CD14-positive monocyte (primary cell): ENCODE results near the gene TLCD3B. TPM values are rescaled to one million over a fixed set of nuclear protein-coding genes. Genes with fewer than 3 reads are reported as not detected.

ENCODE experiments used
- DNase-seq, 3 donors: peaks; one replicate each; pipeline ENCODE4 v3.0.0-alpha.2; 2011 to 2022
- H2AFZ ChIP-seq: 2 replicates; pipeline ENCODE4 v1.6.0; 2012; ENCODE audit warnings: mild to moderate bottlenecking, low read depth, low read length, inconsistent platforms; ENCODE audit not compliant: insufficient read depth, poor library complexity, severe bottlenecking
- H3K27ac ChIP-seq, 2 donors: 1 replicate in 1 of 2; 2 replicates in 1 of 2; pipeline ENCODE4 v1.5.1; 2012 to 2013; ENCODE audit warnings: low read length in 2 of 2, control low read depth in 1 of 2, inconsistent platforms in 1 of 2, low read depth in 1 of 2, mild to moderate bottlenecking in 1 of 2
- H3K27me3 ChIP-seq, 2 donors: one replicate each; pipeline versions ENCODE4 v1.6.0 to v1.6.1; 2011 to 2013; ENCODE audit warnings: low read length in 2 of 2; ENCODE audit not compliant: control insufficient read depth in 2 of 2, insufficient read depth in 2 of 2
- H3K36me3 ChIP-seq, 2 donors: replicated peaks in 1 of 2; 1 replicate in 1 of 2; 2 replicates in 1 of 2; pipeline versions ENCODE4 v1.5.1 to v1.6.1; 2012 to 2013; ENCODE audit warnings: low read length in 2 of 2, control low read depth in 1 of 2, inconsistent platforms in 1 of 2, mild to moderate bottlenecking in 1 of 2; ENCODE audit not compliant: insufficient read depth in 2 of 2, control insufficient read depth in 1 of 2
- H3K4me1 ChIP-seq, 2 donors: 1 replicate in 1 of 2; 2 replicates in 1 of 2; pipeline versions ENCODE4 v1.5.1 to v1.6.1; 2012 to 2013; ENCODE audit warnings: low read length in 2 of 2, control low read depth in 1 of 2, inconsistent platforms in 1 of 2, mild to moderate bottlenecking in 1 of 2, moderate library complexity in 1 of 2; ENCODE audit not compliant: insufficient read depth in 2 of 2, control insufficient read depth in 1 of 2
- H3K4me2 ChIP-seq: replicated peaks from 2 replicates; pipeline ENCODE3; 2012; ENCODE audit warnings: low read length, moderate library complexity, mild to moderate bottlenecking; ENCODE audit not compliant: poor library complexity, severe bottlenecking; ENCODE audit errors: extremely low read depth
- H3K4me3 ChIP-seq, 3 experiments: fragments of 200-600 bp in 1 of 3; sonication (generic) in 1 of 3; replicated peaks in 1 of 3; 1 replicate in 2 of 3; 2 replicates in 1 of 3; pipeline ENCODE4 v1.5.1; 2011 to 2013; ENCODE audit warnings: low read length in 3 of 3, mild to moderate bottlenecking in 3 of 3, control low read depth in 2 of 3, low read depth in 2 of 3, inconsistent platforms in 1 of 3, moderate library complexity in 1 of 3
- H3K79me2 ChIP-seq: 2 replicates; pipeline ENCODE4 v1.6.0; 2012; ENCODE audit warnings: mild to moderate bottlenecking, control low read depth, inconsistent platforms, low read length, moderate library complexity; ENCODE audit not compliant: insufficient read depth
- H3K9ac ChIP-seq: 2 replicates; pipeline ENCODE4 v1.6.0; 2017; ENCODE audit warnings: low read length, mild to moderate bottlenecking; ENCODE audit not compliant: insufficient read depth, poor library complexity, severe bottlenecking
- H3K9me3 ChIP-seq, 2 donors: replicated peaks in 1 of 2; 1 replicate in 1 of 2; 2 replicates in 1 of 2; pipeline versions ENCODE4 v1.5.1 to v1.6.1; 2012 to 2013; ENCODE audit warnings: low read length in 2 of 2, control low read depth in 1 of 2; ENCODE audit not compliant: control insufficient read depth in 1 of 2, insufficient read depth in 1 of 2
- H4K20me1 ChIP-seq: 2 replicates; pipeline ENCODE4 v1.6.0; 2012; ENCODE audit warnings: mild to moderate bottlenecking, low read length, control low read depth, moderate library complexity; ENCODE audit not compliant: insufficient read depth
- H3K27ac Mint-ChIP-seq, 7 donors: one replicate each; pipeline ENCODE4 v1.8.0; 2020; ENCODE audit warnings: mild to moderate bottlenecking in 7 of 7, mixed read lengths in 7 of 7, moderate library complexity in 6 of 7, inconsistent platforms in 2 of 7
- H3K27me3 Mint-ChIP-seq, 3 donors: one replicate each; pipeline ENCODE4 v1.8.0; 2021 to 2022; ENCODE audit warnings: low read depth in 3 of 3, mild to moderate bottlenecking in 3 of 3, mixed read lengths in 3 of 3, moderate library complexity in 3 of 3, inconsistent platforms in 1 of 3
- H3K36me3 Mint-ChIP-seq, 2 donors: one replicate each; pipeline ENCODE4 v1.8.0; 2020; ENCODE audit warnings: mixed read lengths in 2 of 2, inconsistent platforms in 1 of 2, mild to moderate bottlenecking in 1 of 2
- H3K4me1 Mint-ChIP-seq: one replicate; pipeline ENCODE4 v1.8.0; 2020; ENCODE audit warnings: mild to moderate bottlenecking, mixed read lengths
- H3K4me3 Mint-ChIP-seq, 2 donors: one replicate each; pipeline ENCODE4 v1.8.0; 2020; ENCODE audit warnings: mild to moderate bottlenecking in 2 of 2, mixed read lengths in 2 of 2, moderate library complexity in 1 of 2
- H3K9me3 Mint-ChIP-seq, 7 donors: one replicate each; pipeline ENCODE4 v1.8.0; 2020 to 2022; ENCODE audit warnings: mixed read lengths in 7 of 7, mild to moderate bottlenecking in 6 of 7, moderate library complexity in 6 of 7, inconsistent platforms in 2 of 7
- WGBS: methylation state at CpG from one replicate; pipeline ENCODE4 v1.1.5; 2013; ENCODE audit warnings: missing lambda C conversion rate; ENCODE audit not compliant: insufficient coverage; 5-methylcytosine and 5-hydroxymethylcytosine counted together
- intact Hi-C, 2 donors: fragments of 100-400 bp; cut with micrococcal nuclease; formaldehyde crosslinking; loops; one replicate each; pipeline versions ENCODE4 v1.15.0 to v1.15.1; 2023
- polyA plus RNA-seq, 3 donors: library from polyadenylated mRNA; depleted of rRNA in 1 of 3; unstranded in 2 of 3; stranded (reverse) in 1 of 3; fragments of 300-500 nt in 2 of 3; fragments of >200 nt in 1 of 3; fragmentation: Illumina TruSeq in 2 of 3; gene quantifications; 1 replicate in 2 of 3; 2 replicates in 1 of 3; pipeline ENCODE4 v1.2.3, GENCODE V29; 2012 to 2021
- TF ChIP-seq, protein P1 (sequence below): fragments of 200-600 bp; IDR thresholded peaks from one replicate; pipeline ENCODE4 v1.8.0; 2022; ENCODE audit warnings: antibody characterized with exemption, mild to moderate bottlenecking

The TLCD3B gene
- polyA plus RNA-seq, 3 donors, result not detected

- H3K4me2 ChIP-seq, result no peak overlapping the region
- H3K36me3 ChIP-seq, result peaks cover 14 to 33% of the 10 kb centered on the region in 2 donors
- TF ChIP-seq, protein P1, sequence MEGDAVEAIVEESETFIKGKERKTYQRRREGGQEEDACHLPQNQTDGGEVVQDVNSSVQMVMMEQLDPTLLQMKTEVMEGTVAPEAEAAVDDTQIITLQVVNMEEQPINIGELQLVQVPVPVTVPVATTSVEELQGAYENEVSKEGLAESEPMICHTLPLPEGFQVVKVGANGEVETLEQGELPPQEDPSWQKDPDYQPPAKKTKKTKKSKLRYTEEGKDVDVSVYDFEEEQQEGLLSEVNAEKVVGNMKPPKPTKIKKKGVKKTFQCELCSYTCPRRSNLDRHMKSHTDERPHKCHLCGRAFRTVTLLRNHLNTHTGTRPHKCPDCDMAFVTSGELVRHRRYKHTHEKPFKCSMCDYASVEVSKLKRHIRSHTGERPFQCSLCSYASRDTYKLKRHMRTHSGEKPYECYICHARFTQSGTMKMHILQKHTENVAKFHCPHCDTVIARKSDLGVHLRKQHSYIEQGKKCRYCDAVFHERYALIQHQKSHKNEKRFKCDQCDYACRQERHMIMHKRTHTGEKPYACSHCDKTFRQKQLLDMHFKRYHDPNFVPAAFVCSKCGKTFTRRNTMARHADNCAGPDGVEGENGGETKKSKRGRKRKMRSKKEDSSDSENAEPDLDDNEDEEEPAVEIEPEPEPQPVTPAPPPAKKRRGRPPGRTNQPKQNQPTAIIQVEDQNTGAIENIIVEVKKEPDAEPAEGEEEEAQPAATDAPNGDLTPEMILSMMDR, result peak; percentile 77
- Mint-ChIP-seq H3K9me3 (peaks cover 0 to 5% (median 2%) of the 10 kb centered on the region in 7 donors), H3K4me3 (no peak overlapping the region), H3K4me1 (peaks cover 2% of the 10 kb centered on the region), H3K36me3 (peaks cover 23 to 38% of the 10 kb centered on the region in 2 donors), H3K27ac (no peak overlapping the region), H3K27me3 (peaks cover 12 to 25% (median 18%) of the 10 kb centered on the region in 3 donors)
- no peak overlapping the region for H3K27ac ChIP-seq
- no peaks in the 10 kb centered on the region for H3K79me2 ChIP-seq
- 72% methylated on average over 24 of the region's 35 CpGs for WGBS
- no peak overlapping the region for H2AFZ ChIP-seq
- no peak overlapping the region for H3K4me3 ChIP-seq
- peaks cover 6 to 15% of the 10 kb centered on the region in 2 donors for H3K27me3 ChIP-seq
- intact Hi-C loops, result loop anchor here in 1 of 2 donors (5.0 kb wide), 2 partner anchors 58 to 308 kb away; no protein-coding TSS in a partner anchor
- peaks cover 0 to 2% of the 10 kb centered on the region in 2 donors for H3K9me3 ChIP-seq
- H3K9ac ChIP-seq, result no peak overlapping the region
- peaks cover 2 to 4% of the 10 kb centered on the region in 2 donors for H3K4me1 ChIP-seq
- DNase-seq, result peak; percentile 15 to 34 (median 26)
- H4K20me1 ChIP-seq, result peaks cover 7% of the 10 kb centered on the region
These were observed 25.6 kb downstream of the TLCD3B start for GRCh38 chr16:30005341-30006094.

DNA sequence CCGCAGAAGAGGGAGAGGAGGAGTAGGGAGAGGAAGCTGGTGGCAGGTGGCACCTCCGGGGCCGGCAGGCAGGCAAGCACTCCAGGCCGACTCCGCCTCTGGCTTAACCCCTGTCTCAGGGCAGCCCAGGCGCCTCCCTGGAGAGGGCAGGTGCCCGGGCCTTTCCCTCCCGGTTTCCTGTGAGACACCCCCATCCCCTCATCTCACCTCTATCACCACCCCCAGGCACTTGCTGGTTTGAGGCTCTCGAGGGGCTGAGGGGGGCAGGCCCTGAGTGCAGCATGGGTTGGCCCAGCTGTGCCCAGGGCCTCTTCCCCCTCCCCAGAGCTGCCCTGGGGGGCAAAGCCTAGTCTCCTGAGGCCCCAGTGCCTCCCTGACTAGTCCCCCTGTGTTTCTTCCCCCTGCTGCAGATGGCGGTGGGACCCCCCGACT is 26.2 kb downstream of the TLCD3B start:
- Histone ChIP-seq H3K4me1 (no peaks in the 10 kb centered on the region), H4K20me1 (peaks cover 8% of the 10 kb centered on the region), H3K9me3 (no peaks in the 10 kb centered on the region), H3K27ac (no peak overlapping the region), H3K27me3 (peaks cover 0 to 8% of the 10 kb centered on the region in 2 donors), H3K4me2 (no peak overlapping the region), H3K9ac (no peak overlapping the region), H3K79me2 (no peaks in the 10 kb centered on the region), H2AFZ (no peak overlapping the region), H3K36me3 (peaks cover 14 to 40% of the 10 kb centered on the region in 2 donors), H3K4me3 (no peak overlapping the region)
- TF ChIP-seq, protein P1, result no peak
- no peak for DNase-seq
- H3K27ac Mint-ChIP-seq, result no peak overlapping the region
- WGBS, result 19% methylated on average over 5 of the region's 11 CpGs
- peaks cover 28 to 43% of the 10 kb centered on the region in 2 donors for H3K36me3 Mint-ChIP-seq
- H3K9me3 Mint-ChIP-seq, result peaks cover 0 to 3% (median 0%) of the 10 kb centered on the region in 7 donors
- intact Hi-C loops, result loop anchor here in 1 of 2 donors (5.0 kb wide), 2 partner anchors 58 to 308 kb away; no protein-coding TSS in a partner anchor
- no peaks in the 10 kb centered on the region for H3K4me1 Mint-ChIP-seq
- peaks cover 6 to 18% (median 12%) of the 10 kb centered on the region in 3 donors for H3K27me3 Mint-ChIP-seq
- no peak overlapping the region for H3K4me3 Mint-ChIP-seq
